SK-N-SH (cell line): ENCODE data around the gene DBR1. TPM values are rescaled to one million over a fixed set of nuclear protein-coding genes. Genes with fewer than 3 reads are reported as not detected.

ENCODE experiments used
- CTCF ChIA-PET: fragments of 300-600, 350-600 bp; formaldehyde crosslinking; extraction: SDS; loops from one replicate; lab custom pipeline; 2021; lab: Yijun Ruan, JAX
- POLR2A ChIA-PET: fragments of 350-600 bp; sonication (Branson Sonifier 250); formaldehyde crosslinking; extraction: SDS; loops from one replicate; lab custom pipeline; 2020; ENCODE audit warnings: antibody characterized with exemption, inconsistent platforms; lab: Yijun Ruan, JAX
- DNase-seq: peaks from one replicate; pipeline ENCODE4 v3.0.0; 2012
- H2AFZ ChIP-seq: fragments of 200-600 bp; sonication (generic); 2 replicates; pipeline ENCODE4 v1.8.1; 2016; ENCODE audit warnings: antibody characterized with exemption, mild to moderate bottlenecking, low read depth
- H3F3A ChIP-seq: fragments of 200-600 bp; sonication (generic); replicated peaks from 2 replicates; pipeline ENCODE3; 2016; ENCODE audit warnings: antibody characterized with exemption, mild to moderate bottlenecking; ENCODE audit not compliant: insufficient read depth
- H3K27ac ChIP-seq, 2 experiments: fragments of 200-500 bp in 1 of 2; fragments of 200-600 bp in 1 of 2; sonication (Bioruptor generic) in 1 of 2; sonication (generic), shearing (Covaris generic) in 1 of 2; 2 replicates each; pipeline versions ENCODE4 v1.5.1 to v1.6.1; 2014 to 2016; ENCODE audit warnings: low read depth in 2 of 2, inconsistent platforms in 1 of 2, low read length in 1 of 2, mild to moderate bottlenecking in 1 of 2, mixed read lengths in 1 of 2
- H3K27me3 ChIP-seq: fragments of 200-600 bp; sonication (generic), shearing (Covaris generic); 2 replicates; pipeline ENCODE4 v1.6.1; 2016; ENCODE audit warnings: mixed run types; ENCODE audit not compliant: insufficient read depth
- H3K36me3 ChIP-seq, 2 experiments: fragments of 200-500 bp in 1 of 2; fragments of 200-600 bp in 1 of 2; sonication (Bioruptor generic) in 1 of 2; sonication (generic) in 1 of 2; replicated peaks in 1 of 2; 2 replicates each; pipeline versions ENCODE3 to v1.5.1; 2014 to 2016; ENCODE audit warnings: low read length in 1 of 2, mild to moderate bottlenecking in 1 of 2; ENCODE audit not compliant: insufficient read depth in 2 of 2, control insufficient read depth in 1 of 2
- H3K4me1 ChIP-seq, 2 experiments: fragments of 200-500 bp in 1 of 2; fragments of 200-600 bp in 1 of 2; sonication (Bioruptor generic) in 1 of 2; sonication (generic), shearing (Covaris generic) in 1 of 2; 2 replicates each; pipeline versions ENCODE4 v1.5.1 to v1.6.1; 2014 to 2016; ENCODE audit warnings: low read depth in 1 of 2, low read length in 1 of 2, mixed run types in 1 of 2; ENCODE audit not compliant: insufficient read depth in 2 of 2, control insufficient read depth in 1 of 2
- H3K4me2 ChIP-seq: fragments of 200-600 bp; sonication (generic), shearing (Covaris generic); 2 replicates; pipeline ENCODE4 v1.6.1; 2017; ENCODE audit warnings: mixed run types
- H3K4me3 ChIP-seq, 2 experiments: fragments of 200-500 bp in 1 of 2; fragments of 200-600 bp in 1 of 2; sonication (Bioruptor generic) in 1 of 2; sonication (generic), shearing (Covaris generic) in 1 of 2; 2 replicates each; pipeline versions ENCODE4 v1.5.1 to v1.8.1; 2014 to 2016; ENCODE audit warnings: low read depth in 2 of 2, inconsistent platforms in 1 of 2, low read length in 1 of 2, mild to moderate bottlenecking in 1 of 2, mixed read lengths in 1 of 2, moderate library complexity in 1 of 2
- H3K79me2 ChIP-seq: fragments of 200-600 bp; sonication (generic); 2 replicates; pipeline ENCODE4 v1.8.1; 2017; ENCODE audit warnings: mild to moderate bottlenecking; ENCODE audit not compliant: insufficient read depth
- H3K9ac ChIP-seq: fragments of 200-600 bp; sonication (generic); 2 replicates; pipeline ENCODE4 v1.6.1; 2017; ENCODE audit warnings: mixed run types
- H3K9me2 ChIP-seq: fragments of 200-600 bp; sonication (generic); 2 replicates; pipeline ENCODE4 v1.6.1; 2017; ENCODE audit warnings: mixed run types
- H3K9me3 ChIP-seq: fragments of 200-600 bp; sonication (generic); 2 replicates; pipeline ENCODE4 v1.6.1; 2017; ENCODE audit warnings: mixed run types, mild to moderate bottlenecking, moderate library complexity
- H4K20me1 ChIP-seq: fragments of 200-600 bp; sonication (generic); 2 replicates; pipeline ENCODE4 v1.6.1; 2017; ENCODE audit warnings: mild to moderate bottlenecking, mixed run types; ENCODE audit not compliant: insufficient read depth
- CHD2 ChIP-seq: fragments of 150-350 bp; IDR thresholded peaks from 2 replicates; pipeline ENCODE4 v1.6.1; 2018; ENCODE audit warnings: low read length; ENCODE audit not compliant: partially characterized antibody
- ELF1 ChIP-seq: IDR thresholded peaks from 2 replicates; pipeline ENCODE4 v1.4.0; 2012
- EP300 ChIP-seq, 2 experiments: IDR thresholded peaks; 2 replicates each; pipeline versions ENCODE4 v1.4.0 to v1.6.1; 2012; ENCODE audit warnings: borderline replicate concordance in 1 of 2, low read depth in 1 of 2, low read length in 1 of 2
- FOSL2 ChIP-seq: IDR thresholded peaks from 2 replicates; pipeline ENCODE4 v1.4.0; 2012; ENCODE audit warnings: low read depth, mild to moderate bottlenecking, moderate library complexity, borderline replicate concordance
- NRF1 ChIP-seq: IDR thresholded peaks from 2 replicates; pipeline ENCODE4 v1.6.1; 2012; ENCODE audit warnings: low read depth, mild to moderate bottlenecking, low read length
- POLR2AphosphoS5 ChIP-seq: IDR thresholded peaks from 2 replicates; pipeline ENCODE4 v1.6.1; 2012; ENCODE audit warnings: low read depth, low read length
- RAD21 ChIP-seq: IDR thresholded peaks from 2 replicates; pipeline ENCODE4 v1.6.1; 2012; ENCODE audit warnings: mild to moderate bottlenecking, low read length
- RCOR1 ChIP-seq: fragments of 150-350 bp; IDR thresholded peaks from 2 replicates; pipeline ENCODE4 v1.6.1; 2017; ENCODE audit warnings: antibody characterized with exemption, low read length
- RXRA ChIP-seq: IDR thresholded peaks from 2 replicates; pipeline ENCODE4 v1.4.0; 2012; ENCODE audit warnings: low read depth, mild to moderate bottlenecking, borderline replicate concordance
- SIN3A ChIP-seq: IDR thresholded peaks from 2 replicates; pipeline ENCODE4 v1.6.1; 2012; ENCODE audit warnings: low read depth, mild to moderate bottlenecking, low read length, moderate library complexity, borderline replicate concordance
- SMC3 ChIP-seq: IDR thresholded peaks from 2 replicates; pipeline ENCODE4 v1.6.1; 2012; ENCODE audit warnings: low read depth, low read length, improper control_type of control experiment
- TCF12 ChIP-seq: IDR thresholded peaks from 2 replicates; pipeline ENCODE4 v1.4.0; 2012
- TEAD4 ChIP-seq: IDR thresholded peaks from 2 replicates; pipeline ENCODE4 v1.4.0; 2012; ENCODE audit warnings: mild to moderate bottlenecking, borderline replicate concordance; ENCODE audit not compliant: insufficient read depth
- YY1 ChIP-seq: IDR thresholded peaks from 2 replicates; pipeline ENCODE4 v1.4.0; 2012; ENCODE audit warnings: low read depth, mild to moderate bottlenecking
- WGBS: methylation state at CpG from one replicate; pipeline ENCODE4 v1.1.6; 2017; ENCODE audit warnings: low lambda C conversion rate; 5-methylcytosine and 5-hydroxymethylcytosine counted together
- polyA plus RNA-seq, 3 experiments: library from polyadenylated mRNA; depleted of rRNA; stranded (reverse); fragments of >200 nt; gene quantifications; 2 replicates each; pipeline ENCODE4 v1.2.3, GENCODE V29; 2012
- TF ChIP-seq, protein P1 (sequence below): fragments of 150-350 bp; IDR thresholded peaks from 2 replicates; pipeline ENCODE4 v1.6.1; 2017; ENCODE audit warnings: antibody characterized with exemption, low read length, low read depth, borderline replicate concordance
- TF ChIP-seq, protein P2 (sequence below): fragments of 150-350 bp; IDR thresholded peaks from 2 replicates; pipeline ENCODE4 v1.6.1; 2016; ENCODE audit warnings: mild to moderate bottlenecking, low read depth, low read length

DBR1 gene
- polyA plus RNA-seq, 1 of the 3 experiments (the other 2 are of a cell fraction): 9.2 TPM

DNA sequence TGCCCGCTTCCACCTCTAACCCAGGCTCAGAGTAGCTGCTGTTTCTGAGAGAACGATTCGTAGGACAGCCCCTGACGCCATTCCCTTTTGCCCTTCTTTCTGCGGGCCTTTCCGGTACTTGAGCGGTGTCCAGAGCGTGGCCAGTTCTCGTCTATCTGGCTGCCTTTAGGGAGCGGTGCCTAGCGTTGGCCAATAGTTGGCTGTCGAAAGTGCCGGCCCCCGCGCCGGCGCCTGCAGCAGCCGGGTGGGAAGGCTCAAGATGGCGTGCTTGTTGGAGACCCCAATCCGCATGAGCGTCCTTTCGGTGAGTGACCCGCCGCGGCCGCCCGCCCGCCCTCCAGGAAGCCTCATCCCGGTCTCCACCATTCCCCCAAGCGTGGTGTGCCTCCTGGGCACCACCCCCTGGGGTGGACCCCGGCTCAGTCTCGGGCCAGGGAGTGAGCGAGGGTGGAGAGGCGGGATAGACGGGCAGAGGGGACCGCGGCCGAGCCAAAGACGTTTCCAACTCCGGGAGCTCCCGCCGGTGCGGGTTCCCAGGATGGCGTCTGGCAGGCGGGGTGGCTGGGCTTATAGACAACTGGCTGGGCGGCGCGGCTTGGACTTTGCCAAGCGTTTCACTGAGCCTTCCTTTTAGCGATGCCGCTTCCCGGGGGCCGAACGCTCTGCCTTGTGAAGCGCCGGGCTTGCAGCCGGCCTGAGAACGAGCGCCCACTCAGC lies 12.7 kb upstream of the DBR1 start, which contains the start of gene ARMC8 (continued):
- no peak; the same call in 1 of the 2 replicates for TF ChIP-seq SIN3A
- 0 out of 2 replicates have a peak, but pooled peaks have one; percentile 11 for TF ChIP-seq TCF12
- peak; percentile 69; the same call in 1 of the 2 replicates for TF ChIP-seq POLR2AphosphoS5
- no peak for TF ChIP-seq NRF1
- peak; percentile 15; the same call in 1 of the 2 replicates for TF ChIP-seq ELF1
- no peak for TF ChIP-seq RAD21
- TF ChIP-seq RCOR1: peak; percentile 25; the same call in 1 of the 2 replicates
- TF ChIP-seq YY1: peak; percentile 95
- TF ChIP-seq CHD2: peak; percentile 56
- peak; percentile 77 to 96; a peak in 3 of 4 replicates for TF ChIP-seq EP300 (IDR thresholded peaks at IDR 0.05; ENCODE audit: borderline replicate concordance in 1 of 2, low read depth in 1 of 2, low read length in 1 of 2)
- TF ChIP-seq, all 33 proteins: peak for 11

DNA sequence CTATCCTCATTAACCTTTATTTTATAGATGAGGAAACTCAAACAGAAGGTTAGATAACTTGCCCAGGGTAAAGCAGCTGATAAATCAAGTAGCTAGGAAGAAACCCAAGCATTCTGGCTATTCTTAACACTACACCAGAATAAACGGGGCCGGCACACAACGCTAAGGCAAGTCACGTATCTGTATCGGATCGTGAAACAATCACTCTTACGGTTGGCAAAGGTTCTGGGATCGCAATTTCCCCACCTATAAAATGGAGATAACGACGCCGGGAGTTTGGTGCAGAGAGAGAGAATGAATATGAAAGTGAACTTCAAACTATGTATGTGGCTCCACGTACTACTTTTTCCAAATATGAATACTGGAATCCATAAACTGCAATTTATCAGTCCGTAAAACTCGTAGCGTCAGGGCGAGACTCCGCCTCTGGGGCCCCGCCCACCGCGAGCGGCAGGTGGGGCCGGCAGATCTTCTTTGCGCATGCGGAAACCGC lies 12.1 kb upstream of the DBR1 start:
- WGBS: under 1% methylated on average over 22 of the region's 25 CpGs
- no peaks in the 10 kb centered on the region for H3K9me2 ChIP-seq
- no peaks in the 10 kb centered on the region for H3K9me3 ChIP-seq
- peak overlapping the region; percentile 89 to 99 for H3K27ac ChIP-seq
- peaks cover 6 to 12% of the 10 kb centered on the region in 2 experiments for H3K36me3 ChIP-seq
- DNase-seq: peak; percentile 97
- POLR2A ChIA-PET: interaction anchor here (0.6 to 2.6 kb wide), 5 partner anchors 10 to 408 kb away, joined by 3 to 16 read pairs (median 3); partner anchors contain the start of genes DBR1 and DZIP1L
- H4K20me1 ChIP-seq: peaks cover 21% of the 10 kb centered on the region
- peaks cover 15% of the 10 kb centered on the region for H3F3A ChIP-seq
- H3K27me3 ChIP-seq: no peaks in the 10 kb centered on the region
- peaks cover 4 to 7% of the 10 kb centered on the region in 2 experiments; a peak in 2 of 4 replicates for H3K4me1 ChIP-seq
- TF ChIP-seq, protein P1, sequence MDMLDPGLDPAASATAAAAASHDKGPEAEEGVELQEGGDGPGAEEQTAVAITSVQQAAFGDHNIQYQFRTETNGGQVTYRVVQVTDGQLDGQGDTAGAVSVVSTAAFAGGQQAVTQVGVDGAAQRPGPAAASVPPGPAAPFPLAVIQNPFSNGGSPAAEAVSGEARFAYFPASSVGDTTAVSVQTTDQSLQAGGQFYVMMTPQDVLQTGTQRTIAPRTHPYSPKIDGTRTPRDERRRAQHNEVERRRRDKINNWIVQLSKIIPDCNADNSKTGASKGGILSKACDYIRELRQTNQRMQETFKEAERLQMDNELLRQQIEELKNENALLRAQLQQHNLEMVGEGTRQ: no peak
- TF ChIP-seq NRF1 (peak; percentile 77), SMC3 (no peak)
- TF ChIP-seq, all 33 proteins: peak for 1
- Histone ChIP-seq H3K4me2 (peak overlapping the region; percentile 89), H3K9ac (peak overlapping the region; percentile 93), H3K4me3 (peak overlapping the region; percentile 84 to 97), H3K79me2 (peaks cover 44% of the 10 kb centered on the region), H2AFZ (peak overlapping the region; percentile 92)
- CTCF ChIA-PET: interaction anchor here (0.6 to 1.1 kb wide), 3 partner anchors 9 to 768 kb away, joined by 3 read pairs; partner anchors contain the start of gene DBR1

DNA sequence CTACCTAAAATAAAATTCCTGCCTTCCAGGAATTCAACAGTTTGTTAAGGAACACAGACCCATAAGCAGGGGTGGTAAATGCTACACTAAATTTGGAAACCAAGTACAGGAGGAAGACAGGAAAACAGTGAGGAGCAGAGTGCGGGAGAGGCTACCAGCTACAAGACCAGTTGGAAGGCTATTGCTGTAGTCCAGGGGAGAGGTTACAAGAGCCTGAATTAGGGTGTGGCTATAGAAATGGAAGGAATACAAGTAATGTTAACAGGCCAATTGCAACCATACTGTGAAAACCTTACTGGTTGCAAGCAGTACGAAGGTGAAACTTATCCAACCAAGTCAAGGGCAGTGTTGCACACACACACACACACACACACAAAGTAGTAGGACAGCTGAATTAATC lies 11.5 kb upstream of the DBR1 start:
- peaks cover 15% of the 10 kb centered on the region for H3F3A ChIP-seq
- H3K9me3 ChIP-seq: no peaks in the 10 kb centered on the region
- DNase-seq: no peak
- peak overlapping the region; percentile 84 to 97; a peak in 3 of 4 replicates for H3K4me3 ChIP-seq
- POLR2A ChIA-PET: interaction anchor here (1.3 to 2.6 kb wide), 4 partner anchors 10 to 408 kb away, joined by 3 to 16 read pairs (median 4); partner anchors contain the start of gene DBR1
- TF ChIP-seq FOSL2 (no peak), RXRA (no peak), TCF12 (no peak), CHD2 (no peak), TEAD4 (no peak), EP300 (IDR thresholded peaks at IDR 0.05; ENCODE audit: borderline replicate concordance in 1 of 2, low read depth in 1 of 2, low read length in 1 of 2) (no peak)
- TF ChIP-seq, protein P2, sequence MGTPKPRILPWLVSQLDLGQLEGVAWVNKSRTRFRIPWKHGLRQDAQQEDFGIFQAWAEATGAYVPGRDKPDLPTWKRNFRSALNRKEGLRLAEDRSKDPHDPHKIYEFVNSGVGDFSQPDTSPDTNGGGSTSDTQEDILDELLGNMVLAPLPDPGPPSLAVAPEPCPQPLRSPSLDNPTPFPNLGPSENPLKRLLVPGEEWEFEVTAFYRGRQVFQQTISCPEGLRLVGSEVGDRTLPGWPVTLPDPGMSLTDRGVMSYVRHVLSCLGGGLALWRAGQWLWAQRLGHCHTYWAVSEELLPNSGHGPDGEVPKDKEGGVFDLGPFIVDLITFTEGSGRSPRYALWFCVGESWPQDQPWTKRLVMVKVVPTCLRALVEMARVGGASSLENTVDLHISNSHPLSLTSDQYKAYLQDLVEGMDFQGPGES: no peak
- no peak overlapping the region for H3K27ac ChIP-seq
- H3K9ac ChIP-seq: 0 out of 2 replicates have a peak overlapping the region, but pooled peaks have one; percentile 93
- 77% methylated on average over 2 of the region's 2 CpGs for WGBS
- peak overlapping the region; percentile 92 for H2AFZ ChIP-seq
- peaks cover 2 to 7% of the 10 kb centered on the region in 2 experiments for H3K36me3 ChIP-seq
- peak overlapping the region; percentile 89 for H3K4me2 ChIP-seq
- H4K20me1 ChIP-seq: peaks cover 15% of the 10 kb centered on the region
- H3K9me2 ChIP-seq: no peaks in the 10 kb centered on the region
- no peaks in the 10 kb centered on the region for H3K27me3 ChIP-seq
- H3K79me2 ChIP-seq: peaks cover 38% of the 10 kb centered on the region
- CTCF ChIA-PET: interaction anchor here (0.6 to 1.1 kb wide), 3 partner anchors 8 to 768 kb away, joined by 3 read pairs; partner anchors contain the start of gene DBR1
- peaks cover 4 to 7% of the 10 kb centered on the region in 2 experiments; a peak in 2 of 4 replicates for H3K4me1 ChIP-seq
